Kidney (tissue), 14 donors: ENCODE results near the gene TGFBR3. TPM values are rescaled to one million over a fixed set of nuclear protein-coding genes. Genes with fewer than 3 reads are reported as not detected.

Experiments used
- DNase-seq, 5 donors: peaks; one replicate each; pipeline ENCODE4 v3.0.0-alpha.2; 2013 to 2020
- FAIRE-seq: peaks from 2 replicates; lab custom pipeline; 2012; peaks lifted over from hg19 to GRCh38; lab: Jason Lieb, UNC
- H3K27ac ChIP-seq, 2 donors: one replicate each; pipeline ENCODE4 v1.7.0; 2013; ENCODE audit warnings: low read depth in 2 of 2, low read length in 2 of 2, inconsistent platforms in 1 of 2
- H3K27me3 ChIP-seq: one replicate; pipeline ENCODE4 v1.7.1; 2013; ENCODE audit warnings: low read length, inconsistent platforms; ENCODE audit not compliant: control insufficient read depth, insufficient read depth
- H3K36me3 ChIP-seq, 3 donors: one replicate each; pipeline versions ENCODE4 v1.7.0 to v1.7.1; 2013; ENCODE audit warnings: low read length in 3 of 3, control low read depth in 1 of 3, inconsistent platforms in 1 of 3; ENCODE audit not compliant: insufficient read depth in 3 of 3, control insufficient read depth in 2 of 3
- H3K4me1 ChIP-seq, 3 donors: one replicate each; pipeline versions ENCODE4 v1.7.0 to v1.7.1; 2013; ENCODE audit warnings: low read length in 3 of 3, inconsistent platforms in 1 of 3, low read depth in 1 of 3; ENCODE audit not compliant: control insufficient read depth in 2 of 3, insufficient read depth in 2 of 3
- H3K4me3 ChIP-seq, 3 donors: one replicate each; pipeline versions ENCODE4 v1.7.0 to v1.8.1; 2013; ENCODE audit warnings: low read length in 3 of 3, control low read depth in 1 of 3, inconsistent platforms in 1 of 3
- H3K9ac ChIP-seq, 3 donors: one replicate each; pipeline versions ENCODE4 v1.7.0 to v1.7.1; 2013; ENCODE audit warnings: low read length in 3 of 3, control low read depth in 1 of 3, inconsistent platforms in 1 of 3
- H3K9me3 ChIP-seq, 3 donors: one replicate each; pipeline versions ENCODE4 v1.7.0 to v1.7.1; 2013; ENCODE audit warnings: low read length in 3 of 3, control low read depth in 1 of 3, inconsistent platforms in 1 of 3; ENCODE audit not compliant: control insufficient read depth in 2 of 3, insufficient read depth in 1 of 3
- CTCF ChIP-seq: IDR thresholded peaks from 3 replicates; pipeline ENCODE4 v1.5.1; 2012; ENCODE audit warnings: mild to moderate bottlenecking, moderate library complexity, borderline replicate concordance; ENCODE audit not compliant: insufficient read depth; ENCODE audit errors: extremely low read depth
- intact Hi-C: fragments of 100-400 bp; cut with DNase I; formaldehyde crosslinking; loops from one replicate; pipeline ENCODE4 v1.11.1; 2022
- polyA plus RNA-seq: library from polyadenylated mRNA; stranded (reverse); fragments of 350-450 nt; fragmentation: Illumina TruSeq; extraction: RNeasy Lipid Tissue Mini Kit (QIAGEN cat#74804); gene quantifications from one replicate; pipeline ENCODE4 v1.2.3, GENCODE V29; 2014; ENCODE audit warnings: low read depth, low replicate concordance; ENCODE audit not compliant: insufficient read depth
- total RNA-seq: library from RNA; stranded (reverse); fragmentation: NEBNext Ultra II Directional; extraction: Animal tissue kit (Norgen Biotek cat#: 25700); gene quantifications from one replicate; pipeline ENCODE4 v1.2.1, GENCODE V29; 2021
- donor health status: control.
- donor health status: control.
- donor health status: control.
- donor health status: control.
- donor health status: control.
- donor health status: DM: yes; HTN: yes; CAD: no.
- donor health status: Normal renal cell carcinoma (clear cell type).

TGFBR3 gene
- total and polyA plus RNA-seq, 2 donors from 2014 or later, result 15.8 to 57.9 TPM

GRCh38 chr1:91831132-91831930, 54.6 kb downstream of the TGFBR3 start:
- DNase-seq (peak in 1 of 5 donors; percentile 62), FAIRE-seq (no peak)
- no peak overlapping the region for H3K4me3 ChIP-seq
- H3K27me3 ChIP-seq, result no peaks in the 10 kb centered on the region
- H3K36me3 ChIP-seq, result no peaks in the 10 kb centered on the region
- peaks cover 4 to 47% (median 22%) of the 10 kb centered on the region in 3 donors for H3K4me1 ChIP-seq
- intact Hi-C loops, result no loop called here
- H3K9me3 ChIP-seq, result no peaks in the 10 kb centered on the region
- H3K27ac ChIP-seq, result peak overlapping the region; percentile 78 to 87
- H3K9ac ChIP-seq, result no peak overlapping the region
- no peak for TF ChIP-seq CTCF

- FAIRE-seq, result no peak
- H3K36me3 ChIP-seq, result no peaks in the 10 kb centered on the region
- peak overlapping the region; percentile 78 to 87 for H3K27ac ChIP-seq
- H3K4me3 ChIP-seq, result peak overlapping the region in 1 of 3 donors; percentile 10
- peak in 4 of 5 donors; percentile 50 to 80 (median 64) for DNase-seq
- peaks cover 4 to 51% (median 22%) of the 10 kb centered on the region in 3 donors for H3K4me1 ChIP-seq
- intact Hi-C loops, result no loop called here
- peak; percentile 36 for TF ChIP-seq CTCF
- H3K9me3 ChIP-seq, result no peaks in the 10 kb centered on the region
- H3K27me3 ChIP-seq, result no peaks in the 10 kb centered on the region
- H3K9ac ChIP-seq, result peak overlapping the region in 1 of 3 donors; percentile 27
Observed at GRCh38 chr1:91830242-91831131, 55.5 kb downstream of the TGFBR3 start.

GRCh38 chr1:91829293-91830153, 56.4 kb downstream of the TGFBR3 start:
- H3K4me3 ChIP-seq, result peak overlapping the region in 1 of 3 donors; percentile 10
- FAIRE-seq, result no peak
- no peak for TF ChIP-seq CTCF
- H3K27ac ChIP-seq, result peak overlapping the region; percentile 78 to 87
- no peaks in the 10 kb centered on the region for H3K36me3 ChIP-seq
- no peak overlapping the region for H3K9ac ChIP-seq
- peaks cover 4 to 51% (median 22%) of the 10 kb centered on the region in 3 donors for H3K4me1 ChIP-seq
- H3K27me3 ChIP-seq, result no peaks in the 10 kb centered on the region
- H3K9me3 ChIP-seq, result no peaks in the 10 kb centered on the region
- intact Hi-C loops, result no loop called here
- DNase-seq, result no peak
